B cell (primary cell): ENCODE measurements around the gene SIGMAR1. TPM values are rescaled to one million over a fixed set of nuclear protein-coding genes. Genes with fewer than 3 reads are reported as not detected.

Experiments used
- ATAC-seq: fragments of 200-7000 bp; cut with Tn5 transposase; one replicate; pipeline ENCODE4 v1.10.0; 2021; ENCODE audit warnings: low read depth, mild to moderate bottlenecking, moderate number of reproducible peaks, moderate library complexity
- CTCF ChIA-PET: fragments of 350-600 bp; sonication (Branson Sonifier 250); formaldehyde crosslinking; loops from one replicate; lab custom pipeline; 2021; ENCODE audit warnings: antibody characterized with exemption, inconsistent platforms; lab: Charles Lee
- POLR2A ChIA-PET: fragments of 350-600 bp; sonication (Branson Sonifier 250); formaldehyde crosslinking; loops from one replicate; lab custom pipeline; 2021; ENCODE audit warnings: antibody characterized with exemption; lab: Charles Lee
- DNase-seq: peaks from one replicate; pipeline ENCODE4 v3.0.0; 2013
- H2AFZ ChIP-seq: 2 replicates; pipeline ENCODE4 v1.6.1; 2012; ENCODE audit warnings: mild to moderate bottlenecking, low read depth, low read length; ENCODE audit not compliant: insufficient read depth, poor library complexity, severe bottlenecking
- H3K27ac ChIP-seq, 2 donors: 1 replicate in 1 of 2; 2 replicates in 1 of 2; pipeline ENCODE4 v1.5.1; 2012 to 2013; ENCODE audit warnings: low read length in 2 of 2, mild to moderate bottlenecking in 2 of 2, moderate library complexity in 1 of 2
- H3K27me3 ChIP-seq, 4 experiments: fragments of 200-600 bp in 1 of 4; sonication (generic) in 1 of 4; replicated peaks in 1 of 4; 1 replicate in 2 of 4; 2 replicates in 2 of 4; pipeline versions ENCODE4 v1.6.1 to v1.7.0; 2013 to 2016; ENCODE audit warnings: low read length in 3 of 4, mild to moderate bottlenecking in 2 of 4, mixed read lengths in 1 of 4, moderate library complexity in 1 of 4; ENCODE audit not compliant: insufficient read depth in 4 of 4, control insufficient read depth in 3 of 4; ENCODE audit errors: control extremely low read depth in 1 of 4
- H3K36me3 ChIP-seq, 2 experiments: replicated peaks in 1 of 2; 1 replicate in 1 of 2; 2 replicates in 1 of 2; pipeline versions ENCODE4 v1.6.1 to v1.7.1; 2013; ENCODE audit warnings: low read length in 1 of 2; ENCODE audit not compliant: insufficient read depth in 2 of 2, control insufficient read depth in 1 of 2; ENCODE audit errors: control extremely low read depth in 1 of 2, extremely low read depth in 1 of 2
- H3K4me1 ChIP-seq, 2 donors: fragments of 200-600 bp in 1 of 2; sonication (generic) in 1 of 2; 1 replicate in 1 of 2; 2 replicates in 1 of 2; pipeline versions ENCODE4 v1.5.1 to v1.6.1; 2013 to 2017; ENCODE audit warnings: low read length in 2 of 2; ENCODE audit not compliant: control insufficient read depth in 2 of 2, insufficient read depth in 2 of 2
- H3K4me2 ChIP-seq: replicated peaks from 2 replicates; pipeline ENCODE3; 2012; ENCODE audit warnings: mild to moderate bottlenecking, low read depth, low read length; ENCODE audit not compliant: poor library complexity, severe bottlenecking
- H3K4me3 ChIP-seq, 5 experiments: fragments of 200-600 bp in 1 of 5; sonication (generic) in 1 of 5; 1 replicate in 3 of 5; 2 replicates in 2 of 5; pipeline versions ENCODE4 v1.5.1 to v1.7.0; 2011 to 2016; ENCODE audit warnings: low read length in 4 of 5, mild to moderate bottlenecking in 4 of 5, low read depth in 2 of 5, control low read depth in 1 of 5, moderate library complexity in 1 of 5; ENCODE audit not compliant: insufficient read depth in 1 of 5; ENCODE audit errors: control extremely low read depth in 1 of 5, extremely low read depth in 1 of 5
- H3K79me2 ChIP-seq: fragments of 200-600 bp; sonication (generic); one replicate; pipeline ENCODE4 v1.6.0; 2016; ENCODE audit warnings: low read length; ENCODE audit not compliant: control insufficient read depth, insufficient read depth
- H3K9ac ChIP-seq: fragments of 200-600 bp; sonication (generic); 2 replicates; pipeline ENCODE4 v1.6.1; 2017; ENCODE audit warnings: mild to moderate bottlenecking, low read length, moderate library complexity
- H3K9me3 ChIP-seq, 3 donors: one replicate each; pipeline versions ENCODE4 v1.6.1 to v1.7.1; 2013; ENCODE audit warnings: low read length in 2 of 3; ENCODE audit not compliant: control insufficient read depth in 2 of 3, insufficient read depth in 1 of 3; ENCODE audit errors: control extremely low read depth in 1 of 3
- H4K20me1 ChIP-seq: 2 replicates; pipeline ENCODE4 v1.6.0; 2012; ENCODE audit warnings: mild to moderate bottlenecking, low read length; ENCODE audit not compliant: insufficient read depth, control insufficient read depth, poor library complexity, severe bottlenecking
- H3K27ac Mint-ChIP-seq: one replicate; pipeline ENCODE4 v1.8.0; 2021; ENCODE audit warnings: mixed read lengths
- H3K27me3 Mint-ChIP-seq: one replicate; pipeline ENCODE4 v1.8.0; 2021; ENCODE audit warnings: mixed read lengths
- H3K4me1 Mint-ChIP-seq: one replicate; pipeline ENCODE4 v1.8.0; 2021; ENCODE audit warnings: mixed read lengths
- H3K4me3 Mint-ChIP-seq: one replicate; pipeline ENCODE4 v1.8.0; 2021; ENCODE audit warnings: mixed read lengths
- H3K9me3 Mint-ChIP-seq: one replicate; pipeline ENCODE4 v1.8.0; 2022; ENCODE audit warnings: mixed read lengths; ENCODE audit not compliant: insufficient read depth
- CTCF ChIP-seq: fragments of 200-600 bp; IDR thresholded peaks from one replicate; pipeline ENCODE4 v1.8.0; 2022; ENCODE audit warnings: antibody characterized with exemption, mild to moderate bottlenecking
- EZH2 ChIP-seq: IDR thresholded peaks from 2 replicates; pipeline ENCODE4 v1.6.1; 2012; ENCODE audit warnings: borderline replicate concordance, low read depth, mild to moderate bottlenecking, moderate library complexity, low read length; ENCODE audit not compliant: insufficient read depth, poor library complexity, severe bottlenecking
- WGBS: methylation state at CpG from one replicate; pipeline ENCODE4 v1.1.5; 2013; ENCODE audit warnings: missing lambda C conversion rate; ENCODE audit not compliant: insufficient coverage; 5-methylcytosine and 5-hydroxymethylcytosine counted together
- intact Hi-C: fragments of 100-400 bp; cut with micrococcal nuclease; formaldehyde crosslinking; loops from one replicate; pipeline ENCODE4 v1.10.0; 2022
- polyA plus RNA-seq: library from polyadenylated mRNA; depleted of rRNA; stranded (reverse); fragments of >200 nt; gene quantifications from 2 replicates; pipeline ENCODE4 v1.2.3, GENCODE V29; 2012
- total RNA-seq, 2 donors: library from RNA; stranded (reverse); fragments of 120-200 nt in 1 of 2; gene quantifications; 1 replicate in 1 of 2; 2 replicates in 1 of 2; pipeline versions ENCODE4 v1.2.3 to v1.2.4, GENCODE V29; 2013 to 2022

The SIGMAR1 gene
- total and polyA plus RNA-seq, 2 donors (not counting 1 experiment from before 2014, with no cell fraction given): 21.4 to 30.7 TPM

GRCh38 chr9:34620061-34620994 is 17.3 kb downstream of the SIGMAR1 start, which contains the start of gene DCTN3:
TSS of gene DCTN3 (minus strand) at chr9:34620495. CDS start at chr9:34620464, 31 bp downstream.
- ChIA-PET CTCF (interaction anchor here (0.8 to 7.6 kb wide), 8 partner anchors 8 to 26 kb away, joined by 3 to 64 read pairs (median 8); partner anchors contain the start of genes ARID3C, GALT, RPP25L and SIGMAR1), POLR2A (interaction anchor here (0.8 to 2.2 kb wide), 4 partner anchors 8 to 26 kb away, joined by 3 to 11 read pairs (median 6); partner anchors contain the start of genes GALT, RPP25L and SIGMAR1)
- Histone ChIP-seq H2AFZ (peak within 1 kb of the TSS; percentile 86), H4K20me1 (no peaks in the 10 kb centered on the region), H3K4me2 (peak within 1 kb of the TSS; percentile 80), H3K4me3 (peak within 1 kb of the TSS; percentile 66 to 96 (median 81)), H3K27me3 (peaks cover 0 to 45% (median 30%) of the 10 kb centered on the region in 4 experiments), H3K79me2 (peaks cover 25% of the 10 kb centered on the region), H3K9me3 (peaks cover 0 to 34% (median 1%) of the 10 kb centered on the region in 3 donors), H3K9ac (peak within 1 kb of the TSS; percentile 69), H3K36me3 (peaks cover 2 to 16% of the 10 kb centered on the region in 2 experiments), H3K27ac (peak within 1 kb of the TSS in 1 of 2 donors; percentile 49), H3K4me1 (peaks cover 33 to 43% of the 10 kb centered on the region in 2 donors)
- intact Hi-C loops: loop anchor here (1.0 to 2.0 kb wide), 3 partner anchors 8 to 291 kb away; partner anchors contain the start of genes KIF24, NUDT2, RPP25L and SIGMAR1
- H3K27ac Mint-ChIP-seq: peak within 1 kb of the TSS; percentile 92
- peaks cover 32% of the 10 kb centered on the region for H3K27me3 Mint-ChIP-seq
- peaks cover 36% of the 10 kb centered on the region for H3K4me1 Mint-ChIP-seq
- TF ChIP-seq EZH2 (no peak), CTCF (no peak)
- DNase-seq (peak; percentile 94), ATAC-seq (peak; percentile 95)
- 3% methylated on average over 41 of the region's 43 CpGs for WGBS
- no peaks in the 10 kb centered on the region for H3K9me3 Mint-ChIP-seq
- H3K4me3 Mint-ChIP-seq: peak within 1 kb of the TSS; percentile 97
